HG03460 (cell line): ENCODE data around the gene TATDN2.

ENCODE experiments used
- ATAC-seq: cut with Tn5 transposase; IDR thresholded peaks from one replicate; pipeline ENCODE4 v1.9.1; 2021; ENCODE audit not compliant: unreplicated experiment

The TATDN2 gene

DNA sequence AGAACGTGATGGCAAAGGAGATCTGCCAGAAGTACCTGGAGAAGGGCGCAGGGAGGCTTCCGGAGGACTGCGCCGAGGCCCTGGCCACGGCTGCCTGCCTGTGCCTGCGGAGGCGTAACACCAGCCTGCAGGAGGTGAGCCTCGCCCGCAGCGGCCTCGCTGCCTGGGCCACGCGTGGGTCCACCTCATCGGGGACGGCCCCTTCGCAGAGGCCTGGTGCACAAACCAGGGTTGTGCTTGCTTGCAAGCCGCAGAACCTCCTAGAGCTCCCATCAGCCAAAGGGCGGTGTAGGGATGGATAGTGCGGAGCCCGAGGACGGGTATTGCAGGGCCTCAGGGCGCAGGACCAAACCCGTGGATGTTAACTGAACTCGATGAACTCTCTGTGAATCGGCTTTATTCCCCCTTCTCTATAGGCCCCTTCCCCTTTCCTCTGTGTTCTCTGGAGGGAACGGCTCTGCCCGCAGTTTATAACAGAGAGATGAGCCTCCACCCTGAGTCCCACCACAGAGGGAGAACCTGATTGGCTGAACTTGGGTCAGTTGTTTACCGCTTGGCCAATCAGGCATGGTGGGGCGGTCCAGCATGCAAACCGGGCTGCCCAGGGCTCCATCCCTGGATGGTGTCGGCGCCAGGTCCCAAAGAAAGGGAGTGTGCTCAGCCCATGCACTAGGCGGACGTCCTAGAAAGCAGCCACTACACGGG is 13.6 kb upstream of the TATDN2 start:
- ATAC-seq, result no peak

DNA sequence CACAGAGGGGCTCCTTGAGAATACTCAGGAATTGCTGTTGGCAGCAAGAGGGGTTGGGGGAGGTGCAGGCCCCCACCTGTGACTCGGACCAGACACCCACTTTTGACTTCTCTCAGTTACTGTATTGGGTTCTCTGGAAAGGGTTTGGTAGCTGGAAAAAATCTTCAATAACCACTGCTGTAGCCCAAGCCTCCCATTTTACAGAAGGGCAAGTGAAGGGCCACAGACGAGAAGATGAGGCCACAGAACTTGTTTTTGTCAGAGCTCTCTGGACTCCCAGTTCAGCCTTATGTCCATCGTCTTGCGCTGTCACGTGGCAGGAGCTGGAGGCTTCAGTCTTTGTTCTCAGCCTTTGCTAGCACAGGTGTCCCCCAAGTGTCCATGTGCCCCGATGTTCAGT is 12.7 kb upstream of the TATDN2 start:
- ATAC-seq, result no peak

DNA sequence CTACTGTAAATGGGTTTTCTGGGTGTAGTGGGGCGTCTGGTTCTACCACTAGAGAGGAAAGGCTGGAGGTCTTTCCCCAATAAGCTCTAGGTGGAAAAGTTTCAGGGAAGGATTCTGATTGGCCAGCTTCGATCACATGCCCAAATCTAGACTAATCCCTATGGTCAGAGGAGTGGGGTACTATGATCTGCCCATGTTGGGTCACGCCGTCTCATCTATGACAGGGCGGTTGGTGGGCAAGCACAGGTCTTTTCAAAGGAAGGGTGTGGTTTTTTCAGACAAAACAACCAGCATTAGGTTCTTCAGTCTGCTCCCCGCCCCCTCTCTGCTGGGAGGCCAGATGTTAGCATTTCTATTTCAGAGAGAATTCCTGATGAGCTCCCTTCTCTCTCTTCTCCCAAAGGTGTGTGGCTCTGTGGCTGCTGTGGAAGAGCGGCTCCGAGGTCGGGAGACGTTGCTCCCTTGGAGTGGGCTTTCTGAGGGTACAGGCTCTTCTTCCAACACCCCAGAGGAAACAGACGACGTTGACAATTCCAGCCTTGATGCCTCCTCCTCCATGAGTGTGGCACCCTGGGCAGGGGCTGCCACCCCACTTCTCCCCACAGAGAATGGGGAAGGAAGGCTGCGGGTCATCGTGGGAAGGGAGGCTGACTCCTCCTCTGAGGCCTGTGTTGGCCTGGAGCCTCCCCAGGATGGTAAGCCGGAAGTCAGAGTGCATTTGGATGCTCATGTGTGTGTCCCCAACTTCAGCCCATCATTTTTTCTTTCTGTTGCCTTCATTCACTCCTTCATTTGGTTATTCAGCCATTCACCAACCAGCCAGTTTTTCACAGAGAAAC is 9.7 kb upstream of the TATDN2 start:
- ATAC-seq, result no peak

DNA sequence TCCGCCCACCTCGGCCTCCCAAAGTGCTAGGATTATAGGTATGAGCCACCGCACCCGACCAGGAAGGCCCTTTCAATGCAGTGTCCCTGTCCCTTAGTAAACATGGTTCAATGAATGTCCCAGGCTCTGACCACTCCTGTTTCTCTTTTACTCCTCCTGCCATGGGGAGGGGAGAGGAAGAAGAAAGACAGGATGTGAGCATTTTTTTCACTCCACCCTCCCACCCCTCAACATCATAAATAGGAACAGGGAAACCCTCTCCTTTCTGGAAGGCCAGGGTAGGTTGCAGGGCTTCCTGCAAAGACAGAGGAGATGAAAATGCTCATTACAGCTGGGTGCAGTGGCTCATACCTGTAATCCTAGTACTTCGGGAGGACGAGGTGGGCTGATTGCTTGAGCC is 7.5 kb upstream of the TATDN2 start:
- no peak for ATAC-seq

DNA sequence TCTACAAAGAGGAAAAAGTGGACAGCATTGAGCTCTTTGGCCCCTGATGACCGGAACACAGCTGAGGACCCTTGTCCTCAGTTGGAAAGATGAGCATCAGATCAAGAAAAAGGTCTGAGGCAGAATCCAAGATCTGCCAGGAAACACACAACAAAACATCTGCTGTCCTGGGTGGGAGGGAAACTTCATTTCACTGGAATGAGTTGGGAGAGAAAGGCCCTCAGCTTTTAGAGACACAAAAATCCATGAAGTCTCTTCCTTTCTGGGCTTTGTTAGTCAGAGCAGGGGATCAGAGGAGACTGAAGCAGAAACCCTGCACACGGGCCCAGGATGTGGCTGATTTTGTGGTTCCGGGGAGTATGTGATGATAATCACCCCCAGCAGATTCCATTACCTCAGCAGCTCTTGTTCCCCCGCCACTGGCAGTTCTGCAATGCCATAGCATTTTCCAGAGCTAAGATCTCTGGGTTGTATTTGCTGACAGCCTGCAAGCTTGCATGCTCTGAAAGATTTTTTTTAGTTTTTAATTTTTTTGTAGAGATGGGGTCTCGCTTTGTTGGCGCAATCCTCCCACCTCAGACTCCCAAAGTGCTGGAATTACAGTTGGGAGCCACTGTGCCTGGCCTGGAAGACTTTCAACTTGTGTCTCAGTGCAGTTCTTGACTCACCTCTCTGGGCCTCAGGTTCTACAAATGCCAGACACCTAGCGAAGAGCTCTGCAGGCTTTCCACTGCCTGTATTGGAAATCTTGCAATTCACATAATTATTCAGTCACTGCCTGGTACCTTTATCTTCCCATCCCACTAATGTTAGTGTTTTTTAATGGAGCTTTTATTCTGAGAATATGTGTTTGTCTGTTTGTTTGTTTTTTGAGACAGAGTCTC is 5.8 kb upstream of the TATDN2 start:
- ATAC-seq, result no peak

DNA sequence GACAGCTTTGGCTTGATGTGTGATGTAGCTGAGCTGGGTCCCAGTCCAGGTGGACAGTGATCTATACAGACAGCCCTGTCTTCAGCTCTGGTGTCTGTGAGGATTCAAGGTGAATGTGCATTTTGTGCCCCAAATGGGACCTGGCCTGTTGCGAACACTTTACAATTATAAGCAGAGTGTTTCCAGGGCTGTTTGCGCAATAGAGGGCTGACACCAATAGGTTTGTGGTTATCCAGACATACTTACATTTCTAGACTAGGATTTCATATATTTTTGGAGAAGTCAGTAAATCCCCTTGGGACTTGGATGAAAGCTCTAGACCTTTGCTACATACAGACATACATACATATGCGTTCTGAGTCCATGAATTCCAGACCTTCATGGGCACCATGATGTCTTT is 4.2 kb upstream of the TATDN2 start:
- ATAC-seq, result no peak

DNA sequence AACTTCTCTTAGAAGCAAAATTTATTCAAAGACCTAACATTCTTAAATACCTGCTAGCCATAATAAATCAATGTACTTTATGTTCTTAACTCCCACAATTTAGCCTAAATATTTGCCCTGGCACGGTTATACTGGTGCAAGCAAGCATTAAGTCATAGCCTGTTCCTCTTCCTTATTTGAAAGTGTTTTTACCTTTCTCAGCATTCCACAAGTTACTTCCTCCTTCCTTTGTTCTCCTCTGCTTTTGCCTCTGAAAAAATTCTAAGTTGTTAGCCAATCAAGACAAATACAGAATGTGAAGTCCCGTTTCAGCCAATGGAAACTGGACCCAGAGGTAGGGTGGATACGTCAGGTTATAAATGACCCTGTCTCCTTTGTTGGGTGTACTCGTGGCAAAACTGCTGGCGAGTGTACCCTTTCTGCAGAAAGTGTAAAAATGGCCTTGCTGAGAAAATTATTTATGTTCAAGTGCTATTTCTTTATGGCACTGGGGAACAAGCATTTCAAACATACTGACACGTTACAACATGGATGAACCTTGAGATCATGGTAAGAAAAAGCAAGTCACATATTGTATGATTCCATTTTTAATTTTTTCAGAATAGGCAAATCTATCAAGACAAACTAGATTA is 3.1 kb upstream of the TATDN2 start:
- ATAC-seq, result no peak

DNA sequence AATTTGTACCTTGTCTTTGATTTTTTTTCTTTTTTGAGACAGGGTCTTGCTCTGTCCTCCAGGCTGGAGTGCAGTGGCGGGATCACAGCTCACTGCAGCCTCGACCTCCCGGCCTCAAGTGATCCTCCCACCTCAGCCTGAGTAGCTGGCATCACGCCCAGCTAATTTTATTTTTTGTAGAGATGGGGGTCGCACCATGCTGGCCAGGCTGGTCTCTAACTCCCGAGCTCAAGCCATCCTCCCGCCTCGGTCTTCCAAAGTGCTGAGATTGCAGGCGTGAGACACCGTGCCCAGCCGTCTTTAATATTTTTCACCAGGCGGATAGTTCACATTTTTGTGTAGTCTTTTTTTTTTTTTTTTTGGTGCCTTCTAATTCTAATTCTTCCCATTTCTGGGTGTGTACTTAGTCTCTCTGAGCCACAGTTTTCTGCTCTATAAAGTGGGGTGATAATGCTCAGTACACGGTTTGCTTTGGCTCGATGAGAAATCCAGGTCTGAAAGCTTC is 528 bp upstream of the TATDN2 start:
- ATAC-seq, result no peak

DNA sequence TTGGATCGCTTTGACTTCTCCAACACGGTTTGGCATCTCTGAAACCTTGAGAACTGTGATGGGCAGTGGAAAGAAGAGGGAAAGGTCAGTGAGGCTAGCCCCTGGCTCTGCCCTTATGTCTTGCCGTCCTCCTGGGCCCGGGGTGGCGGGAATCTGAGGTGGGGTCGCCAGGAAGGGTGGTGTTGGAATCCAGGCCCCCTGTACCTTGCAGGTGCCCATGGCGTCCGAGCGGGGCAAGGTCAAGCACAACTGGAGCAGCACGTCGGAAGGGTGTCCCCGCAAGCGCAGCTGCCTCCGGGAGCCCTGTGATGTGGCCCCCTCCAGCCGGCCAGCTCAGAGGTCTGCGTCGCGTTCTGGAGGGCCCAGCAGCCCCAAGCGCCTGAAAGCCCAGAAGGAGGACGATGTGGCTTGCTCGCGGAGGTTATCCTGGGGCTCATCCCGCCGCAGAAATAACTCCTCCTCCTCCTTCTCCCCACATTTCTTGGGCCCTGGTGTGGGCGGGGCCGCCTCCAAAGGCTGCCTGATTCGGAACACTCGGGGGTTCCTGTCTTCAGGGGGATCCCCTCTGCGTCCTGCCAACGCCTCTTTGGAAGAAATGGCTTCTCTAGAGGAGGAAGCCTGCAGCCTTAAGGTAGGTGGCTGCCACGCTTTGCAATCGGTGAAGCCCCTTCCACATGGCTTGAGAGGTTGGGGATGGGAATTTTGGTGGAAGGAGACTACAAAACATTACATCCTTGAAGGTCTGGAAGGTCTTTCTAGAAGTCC is 907 bp downstream of the TATDN2 start:
- no peak for ATAC-seq

DNA sequence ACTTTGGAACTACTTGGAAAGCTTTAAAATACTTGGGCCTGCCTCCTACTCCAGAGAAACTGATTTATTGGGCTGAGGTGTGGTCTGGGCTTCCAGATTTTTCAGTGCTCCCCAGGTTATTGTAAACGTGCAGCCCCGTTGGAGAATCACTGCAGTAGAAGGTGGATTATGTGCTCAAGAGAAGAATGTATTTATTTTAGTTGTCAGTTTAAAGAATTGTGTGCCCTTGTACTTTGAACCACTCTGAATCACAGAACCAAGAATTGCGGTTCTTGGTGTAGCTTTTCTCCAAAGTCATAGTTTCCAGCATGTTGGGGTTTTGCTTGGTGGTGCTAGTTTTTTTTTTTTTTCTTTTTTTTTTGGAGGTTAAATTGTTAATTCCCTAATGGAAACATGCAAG is 1.6 kb downstream of the TATDN2 start:
- ATAC-seq, result no peak

DNA sequence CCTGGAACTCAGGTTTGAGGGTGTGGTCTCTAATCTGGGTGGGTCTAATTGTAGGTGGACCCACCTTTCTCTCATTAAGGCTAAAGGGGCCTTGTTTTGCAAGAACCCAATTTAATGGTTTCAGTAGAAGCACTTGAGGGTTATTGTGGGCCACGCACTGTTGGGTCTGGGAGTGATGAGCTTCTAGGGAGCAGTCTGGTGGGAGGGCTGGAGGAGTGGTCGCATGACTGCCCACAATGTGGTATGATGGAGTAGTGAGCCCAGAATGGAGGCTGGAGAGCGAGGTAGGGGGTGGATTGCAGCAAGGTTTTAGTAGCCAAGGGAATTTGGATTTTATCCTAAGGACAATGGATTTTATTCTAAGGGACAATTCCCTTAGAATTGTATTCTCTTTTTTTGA is 2.7 kb downstream of the TATDN2 start:
- ATAC-seq, result no peak

DNA sequence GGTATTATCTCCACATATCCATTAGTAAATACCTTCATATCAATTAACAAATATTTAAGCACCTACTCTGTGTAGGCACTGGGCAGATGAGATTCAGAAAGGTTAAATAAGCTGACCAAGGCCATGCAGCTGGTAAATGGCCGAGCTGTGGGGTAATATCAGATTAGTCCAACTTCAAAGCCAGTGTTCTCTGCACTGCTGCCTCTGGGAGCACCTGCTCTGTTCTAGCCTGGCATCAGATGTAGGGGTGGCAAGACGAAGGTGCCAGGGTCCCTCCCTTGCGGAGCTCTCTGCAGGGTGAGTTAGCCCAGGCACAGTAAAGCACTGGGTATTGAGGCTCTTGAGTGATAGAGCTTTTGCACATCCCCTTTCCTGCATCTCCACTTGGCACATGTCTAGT is 5.5 kb downstream of the TATDN2 start:
- ATAC-seq, result no peak

DNA sequence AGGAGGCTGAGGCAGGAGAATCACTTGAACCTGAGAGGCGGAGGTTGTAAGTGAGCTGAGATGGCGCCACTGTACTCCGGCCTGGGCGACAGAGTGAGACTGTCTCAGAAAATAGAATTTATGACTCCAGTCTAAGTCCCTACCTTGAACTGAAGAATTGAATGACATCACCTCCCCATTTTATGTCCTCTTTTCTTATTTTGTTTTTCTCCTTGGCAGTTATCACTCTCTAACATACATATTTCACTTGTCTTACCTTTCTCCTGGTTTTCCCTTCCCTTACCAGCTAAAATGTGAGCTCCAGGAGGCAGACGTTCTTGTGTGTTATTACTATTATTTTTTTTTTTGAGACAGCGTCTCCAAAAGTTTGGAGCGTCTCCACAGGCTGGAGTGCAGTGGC is 7.6 kb downstream of the TATDN2 start:
- ATAC-seq, result no peak

DNA sequence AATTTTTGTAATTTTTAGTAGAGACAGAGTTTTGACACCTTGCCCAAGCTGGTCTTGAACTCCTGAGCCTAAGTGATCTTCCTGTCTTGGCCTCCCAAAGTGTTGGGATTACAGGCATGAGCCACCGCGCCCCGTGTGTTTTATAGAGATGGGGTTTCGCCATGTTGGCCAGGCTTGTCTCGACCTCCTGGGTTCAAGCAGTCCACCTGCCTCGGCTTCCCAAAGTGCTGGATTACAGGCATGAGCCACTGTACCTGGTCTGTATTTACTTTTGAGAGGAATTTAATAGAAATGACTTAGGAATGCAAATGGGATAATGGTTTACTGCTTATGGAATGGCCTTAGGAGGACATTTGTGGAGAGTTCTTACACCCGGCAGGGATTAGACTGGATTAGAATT is 10.8 kb downstream of the TATDN2 start:
- ATAC-seq, result no peak

DNA sequence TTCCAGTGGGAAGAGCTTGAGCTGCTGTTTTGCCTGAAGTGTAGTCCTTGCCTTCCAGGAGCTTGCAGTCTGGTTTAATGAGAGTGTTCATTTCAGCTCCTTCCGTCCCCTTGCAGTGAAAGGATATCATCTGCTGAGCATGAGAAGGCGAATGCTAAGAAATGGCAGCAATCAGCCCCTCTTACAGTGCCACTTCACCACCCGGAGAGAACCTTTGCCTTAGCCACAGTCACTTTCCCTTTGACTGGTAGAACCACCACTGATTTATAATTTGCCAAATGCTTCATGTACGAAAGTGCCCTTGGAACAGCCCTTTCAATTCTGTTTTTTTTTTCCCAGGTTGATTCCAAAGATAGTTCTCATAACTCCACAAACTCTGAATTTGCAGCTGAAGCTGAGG is 11.5 kb downstream of the TATDN2 start:
- ATAC-seq, result no peak

DNA sequence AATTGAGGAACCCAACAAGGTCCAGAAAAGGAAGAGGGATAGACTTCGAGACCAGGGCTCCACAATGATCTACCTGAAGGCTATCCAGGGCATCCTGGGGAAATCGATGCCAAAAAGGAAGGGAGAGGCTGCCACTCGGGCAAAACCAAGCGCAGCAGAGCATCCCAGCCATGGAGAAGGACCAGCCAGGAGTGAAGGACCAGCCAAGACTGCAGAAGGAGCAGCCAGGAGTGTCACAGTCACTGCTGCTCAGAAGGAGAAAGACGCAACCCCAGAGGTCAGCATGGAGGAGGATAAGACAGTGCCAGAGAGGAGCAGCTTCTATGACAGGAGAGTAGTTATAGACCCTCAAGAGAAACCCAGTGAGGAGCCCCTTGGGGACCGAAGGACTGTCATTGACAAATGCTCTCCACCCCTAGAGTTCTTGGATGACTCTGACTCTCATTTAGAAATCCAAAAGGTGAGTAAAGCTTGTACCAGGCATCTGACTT is 12.0 kb downstream of the TATDN2 start:
- no peak for ATAC-seq

DNA sequence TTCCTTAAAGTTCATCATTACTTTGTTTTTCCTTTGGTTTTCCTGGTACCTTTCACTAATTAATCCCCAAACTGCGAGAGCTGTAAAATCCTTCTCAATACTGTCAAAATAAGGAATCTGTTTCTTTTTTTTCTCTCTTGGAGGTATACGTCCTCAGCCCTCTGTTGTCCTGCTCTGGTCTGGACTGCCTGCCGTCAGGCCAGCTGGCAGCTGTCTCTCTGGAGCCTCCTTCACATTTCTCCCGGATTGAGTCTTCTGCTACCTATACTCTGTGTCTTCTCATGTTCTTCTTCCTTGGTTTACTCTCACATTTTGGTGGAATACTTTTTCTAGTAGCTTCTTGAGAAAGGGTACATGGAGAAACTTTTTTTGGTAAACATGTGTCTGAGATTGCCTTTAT is 13.8 kb downstream of the TATDN2 start:
- ATAC-seq, result no peak

DNA sequence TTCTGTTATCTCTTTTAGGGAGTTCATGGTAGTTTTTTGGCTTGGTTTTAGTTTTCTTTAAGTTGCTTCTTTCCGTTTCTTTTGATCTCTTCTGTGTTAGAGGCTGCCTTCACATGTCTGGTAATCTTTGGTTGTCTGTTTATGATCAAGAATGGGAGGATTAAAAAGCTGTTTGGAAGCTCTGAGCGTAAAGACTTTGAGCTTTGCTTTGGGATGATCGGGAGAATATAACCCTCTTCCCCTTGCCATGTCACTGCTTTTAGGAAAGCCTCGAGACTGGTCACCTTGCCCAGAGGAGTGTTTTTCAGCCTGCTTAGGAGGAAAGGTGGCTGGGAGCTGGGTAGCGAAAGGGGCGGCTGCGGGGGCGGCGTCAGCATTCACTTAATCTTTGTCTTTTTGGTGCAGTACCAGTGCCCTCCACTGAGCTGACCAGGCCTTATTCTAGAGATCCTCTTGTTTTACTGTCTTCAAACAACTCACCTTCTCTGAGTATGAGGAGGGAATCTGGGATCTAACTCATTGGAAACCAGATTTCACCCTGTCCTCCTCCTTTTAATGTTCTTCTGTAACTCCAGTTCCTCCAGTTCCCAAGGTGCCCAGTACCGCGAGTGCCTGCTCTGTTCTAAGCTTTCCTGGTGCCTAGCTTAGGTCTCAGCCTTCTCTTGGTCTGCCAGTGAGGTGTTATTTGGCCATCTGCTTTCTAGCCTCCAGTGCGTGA is 15.5 kb downstream of the TATDN2 start:
- no peak for ATAC-seq

DNA sequence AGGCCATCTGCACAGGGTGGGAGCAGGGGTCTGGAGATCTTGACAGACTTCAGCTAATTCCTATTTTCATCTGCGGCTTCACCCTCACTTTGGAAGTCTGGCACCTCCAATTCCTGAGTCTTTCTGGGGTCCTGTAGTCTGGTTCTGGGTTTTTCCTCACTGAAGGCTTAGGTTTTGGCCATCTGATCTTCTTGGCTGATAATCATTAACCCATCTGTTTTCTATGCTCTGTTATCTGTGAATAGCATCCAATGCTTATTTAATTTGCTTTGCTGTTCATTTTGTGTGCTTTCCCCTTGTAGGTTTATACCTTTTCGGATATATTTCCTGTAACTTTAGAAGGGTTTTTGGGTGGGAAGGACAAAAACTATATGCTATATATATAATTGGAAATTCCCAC is 17.6 kb downstream of the TATDN2 start:
- no peak for ATAC-seq
